GM18909 (cell line): ENCODE data around the gene SIRT7.

ENCODE experiments used
- ATAC-seq: cut with Tn5 transposase; IDR thresholded peaks from one replicate; pipeline ENCODE4 v1.9.1; 2021; ENCODE audit warnings: mild to moderate bottlenecking; ENCODE audit not compliant: unreplicated experiment, poor library complexity

The SIRT7 gene

GRCh38 chr17:81867991-81868673 lies 49.8 kb downstream of the SIRT7 start:
- ATAC-seq, result no peak

DNA sequence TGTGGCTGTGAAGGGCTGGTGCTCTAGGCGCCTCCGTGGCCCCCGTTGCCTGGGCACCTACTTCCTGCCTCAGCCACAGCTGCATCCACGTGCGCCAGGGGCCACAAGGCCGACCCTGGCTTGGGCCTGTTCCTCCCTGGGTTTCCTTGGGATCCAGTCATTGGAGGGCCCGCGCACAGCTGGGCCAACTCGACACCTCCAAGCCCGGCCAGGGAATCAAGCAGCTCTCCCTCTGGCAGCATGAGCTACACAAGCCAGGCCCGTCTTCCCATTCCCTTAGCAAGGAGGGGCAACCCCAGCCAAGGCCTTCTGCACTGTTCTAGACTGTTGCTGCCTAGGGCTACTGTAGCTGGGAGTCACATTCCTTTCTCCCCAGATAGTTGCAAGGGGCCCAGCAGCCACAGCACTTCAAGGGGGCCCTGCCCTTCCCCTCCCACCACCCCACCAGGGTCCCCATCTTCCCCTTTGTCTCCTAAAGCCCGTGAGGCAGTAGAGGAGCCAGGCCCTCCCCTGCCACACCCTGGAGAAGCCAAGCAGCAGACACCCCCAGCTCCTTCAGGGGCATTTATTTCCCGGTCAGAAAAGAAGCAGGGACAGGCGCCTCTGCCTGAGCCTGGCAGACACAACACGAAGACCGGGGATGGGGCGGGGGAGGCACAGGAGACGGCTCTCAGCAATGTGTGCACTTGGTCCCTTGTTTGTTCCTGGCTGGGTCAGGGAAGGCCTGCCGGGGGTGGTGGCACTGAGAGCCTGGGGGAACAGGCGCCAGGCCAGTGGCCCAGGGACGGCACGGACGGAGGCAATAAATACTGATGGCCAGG lies 50.6 kb downstream of the SIRT7 start:
- no peak for ATAC-seq

- no peak for ATAC-seq
Observed at GRCh38 chr17:81866440-81867169, 51.4 kb downstream of the SIRT7 start.

DNA sequence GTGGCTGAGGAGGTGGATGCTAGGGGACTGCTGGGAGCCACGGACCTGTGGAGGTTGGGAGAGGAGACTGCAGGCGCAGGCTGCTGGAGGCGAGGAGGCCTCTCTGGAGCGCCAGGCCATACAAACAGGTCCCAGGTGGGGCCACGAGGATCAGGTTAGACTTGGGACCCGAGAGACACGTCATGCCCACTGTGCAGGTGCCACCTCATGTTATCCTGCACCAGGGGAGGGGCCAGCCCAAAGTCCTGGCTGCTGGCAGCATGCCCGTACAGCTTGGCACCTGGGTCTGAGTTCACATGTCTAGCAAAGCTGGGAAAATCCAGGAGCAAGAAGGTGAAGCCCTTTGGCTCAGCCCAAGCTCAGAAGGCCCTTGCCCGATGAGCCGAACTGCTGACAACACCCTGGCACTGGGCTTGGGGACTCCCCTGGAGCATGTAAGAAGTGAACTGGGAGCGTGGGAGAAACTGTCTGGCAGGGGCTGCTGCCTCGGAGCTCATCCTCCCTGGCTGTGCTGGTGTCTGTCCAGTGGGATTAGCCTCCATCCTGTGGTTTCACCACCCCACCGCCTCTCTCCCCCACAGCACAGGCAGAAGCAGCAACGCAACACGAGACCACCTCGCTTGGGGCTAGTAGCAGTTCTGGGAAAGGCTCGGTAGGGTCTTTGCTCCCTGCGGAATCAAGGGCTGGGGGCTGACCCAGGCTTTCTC lies 52.1 kb downstream of the SIRT7 start:
- ATAC-seq, result no peak

DNA sequence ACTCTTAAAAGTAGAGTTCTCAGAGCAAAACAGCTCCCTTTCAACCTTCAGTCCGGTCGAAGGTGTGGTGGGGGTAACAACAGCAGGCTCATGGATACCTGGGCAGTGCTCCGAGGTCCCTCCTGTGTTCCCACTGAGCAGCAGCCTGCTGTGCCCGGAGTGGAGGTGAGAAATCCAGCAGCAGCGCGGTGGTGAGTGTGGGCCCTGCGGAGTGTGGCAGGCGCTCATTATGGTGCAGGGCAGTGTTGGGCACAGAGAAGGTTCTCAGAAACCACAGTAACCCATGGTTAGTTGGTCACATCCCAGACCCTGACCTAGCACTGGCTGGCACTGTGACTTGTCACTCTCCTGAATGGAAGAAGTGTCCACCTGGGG lies 52.6 kb downstream of the SIRT7 start:
- no peak for ATAC-seq

GRCh38 chr17:81863833-81864768 lies 53.9 kb downstream of the SIRT7 start:
- no peak for ATAC-seq

GRCh38 chr17:81863123-81863675 lies 54.8 kb downstream of the SIRT7 start:
- ATAC-seq, result no peak
